ENCODE measurements around the gene PLSCR1. TPM values are rescaled to one million over a fixed set of nuclear protein-coding genes. Genes with fewer than 3 reads are reported as not detected.

Gene PLSCR1
- total RNA-seq, 1 donor from 2014 or later, result 37.2 TPM

- H3K4me3 Mint-ChIP-seq, result no peak overlapping the region
- ATAC-seq (ENCODE audit: low read depth) (no peak), DNase-seq (no peak)
- no peaks in the 10 kb centered on the region for H3K27me3 Mint-ChIP-seq
- ChIA-PET POLR2A (no interaction called here), CTCF (no interaction called here)
- H3K4me1 Mint-ChIP-seq, result peaks cover 9% of the 10 kb centered on the region
- intact Hi-C loops (cut with micrococcal nuclease), result no loop called here
- H3K36me3 Mint-ChIP-seq (ENCODE audit: low read depth), result no peaks in the 10 kb centered on the region
- TF ChIP-seq CTCF (IDR thresholded peaks at IDR 0.05), result no peak
- H3K27ac Mint-ChIP-seq, result no peak overlapping the region
- no peaks in the 10 kb centered on the region for H3K9me3 Mint-ChIP-seq
These were observed 36.9 kb downstream of the PLSCR1 start for GRCh38 chr3:146507331-146508120.

GRCh38 chr3:146505516-146505915 lies 38.9 kb downstream of the PLSCR1 start:
- H3K9me3 Mint-ChIP-seq, result no peaks in the 10 kb centered on the region
- peaks cover 9% of the 10 kb centered on the region for H3K4me1 Mint-ChIP-seq
- H3K27ac Mint-ChIP-seq, result no peak overlapping the region
- intact Hi-C loops (cut with micrococcal nuclease), result no loop called here
- no peak for ATAC-seq (ENCODE audit: low read depth)
- no peak overlapping the region for H3K4me3 Mint-ChIP-seq
- no peak for TF ChIP-seq CTCF (IDR thresholded peaks at IDR 0.05)
- CTCF ChIA-PET, result no interaction called here
- POLR2A ChIA-PET, result no interaction called here
- DNase-seq, result no peak
- H3K27me3 Mint-ChIP-seq, result no peaks in the 10 kb centered on the region
- H3K36me3 Mint-ChIP-seq (ENCODE audit: low read depth), result no peaks in the 10 kb centered on the region

- no peak overlapping the region for H3K27ac Mint-ChIP-seq
- no peak overlapping the region for H3K4me3 Mint-ChIP-seq
- no peak for TF ChIP-seq CTCF (IDR thresholded peaks at IDR 0.05)
- no peaks in the 10 kb centered on the region for H3K27me3 Mint-ChIP-seq
- peaks cover 9% of the 10 kb centered on the region for H3K4me1 Mint-ChIP-seq
- CTCF ChIA-PET, result interaction anchor here (0.7 kb wide), 1 partner anchor 36 kb away, joined by 3 read pairs; no protein-coding TSS in a partner anchor
- POLR2A ChIA-PET, result no interaction called here
- DNase-seq, result no peak
- H3K36me3 Mint-ChIP-seq (ENCODE audit: low read depth), result no peaks in the 10 kb centered on the region
- H3K9me3 Mint-ChIP-seq, result no peaks in the 10 kb centered on the region
- intact Hi-C loops (cut with micrococcal nuclease), result no loop called here
- ATAC-seq (ENCODE audit: low read depth), result no peak
These were observed 39.8 kb downstream of the PLSCR1 start for GRCh38 chr3:146504498-146505197.

GRCh38 chr3:146503461-146504202 lies 40.8 kb downstream of the PLSCR1 start:
- CTCF ChIA-PET, result no interaction called here
- ATAC-seq (ENCODE audit: low read depth), result peak; percentile 84
- Mint-ChIP-seq H3K27ac (peak overlapping the region; percentile 12), H3K4me3 (no peak overlapping the region), H3K27me3 (no peaks in the 10 kb centered on the region), H3K9me3 (no peaks in the 10 kb centered on the region), H3K36me3 (ENCODE audit: low read depth) (no peaks in the 10 kb centered on the region), H3K4me1 (peaks cover 9% of the 10 kb centered on the region)
- intact Hi-C loops (cut with micrococcal nuclease), result loop anchor here (1.0 to 2.0 kb wide), 2 partner anchors 34 to 41 kb away; partner anchors contain the start of genes PLSCR1 and PLSCR2
- TF ChIP-seq CTCF (IDR thresholded peaks at IDR 0.05), result no peak
- POLR2A ChIA-PET, result interaction anchor here (0.8 kb wide), 1 partner anchor 279 kb away, joined by 3 read pairs; no protein-coding TSS in a partner anchor
- no peak for DNase-seq
